H1 (cell line): ENCODE results near the gene GBF1. TPM values are rescaled to one million over a fixed set of nuclear protein-coding genes. Genes with fewer than 3 reads are reported as not detected.

Experiments used
- CTCF ChIA-PET: fragments of 300-600 bp; sonication (Branson Sonifier 250); formaldehyde crosslinking; loops from one replicate; lab custom pipeline; 2021; ENCODE audit not compliant: partially characterized antibody; lab: Charles Lee
- POLR2A ChIA-PET: fragments of 300-600 bp; sonication (Branson Sonifier 250); formaldehyde crosslinking; loops from one replicate; lab custom pipeline; 2021; ENCODE audit warnings: inconsistent platforms; ENCODE audit not compliant: partially characterized antibody; lab: Charles Lee
- DNase-seq, 2 experiments: peaks; one replicate each; pipeline versions ENCODE4 v3.0.0 to v3.0.0-alpha.2; 2010 to 2022; ENCODE audit warnings: low spot score in 2 of 2, low read depth in 1 of 2, mixed read lengths in 1 of 2
- FAIRE-seq: peaks from 2 replicates; lab custom pipeline; 2011; peaks lifted over from hg19 to GRCh38; lab: Jason Lieb, UNC
- H2AFZ ChIP-seq: 2 replicates; pipeline ENCODE4 v1.8.1; 2012; ENCODE audit warnings: low read length, inconsistent platforms
- H2AK5ac ChIP-seq: 2 replicates; pipeline ENCODE4 v1.6.1; 2013; ENCODE audit warnings: low read depth, low read length
- H2BK120ac ChIP-seq: replicated peaks from 2 replicates; pipeline ENCODE3; 2013; ENCODE audit warnings: low read depth, low read length, inconsistent platforms
- H2BK12ac ChIP-seq: 2 replicates; pipeline ENCODE4 v1.6.1; 2013; ENCODE audit warnings: low read depth, low read length
- H2BK15ac ChIP-seq: 2 replicates; pipeline ENCODE4 v1.6.1; 2013; ENCODE audit warnings: low read length
- H2BK20ac ChIP-seq: 2 replicates; pipeline ENCODE4 v1.6.1; 2013; ENCODE audit warnings: low read length
- H2BK5ac ChIP-seq: 2 replicates; pipeline ENCODE4 v1.6.1; 2013; ENCODE audit warnings: low read depth, low read length
- H3K14ac ChIP-seq: 2 replicates; pipeline ENCODE4 v1.6.1; 2013; ENCODE audit warnings: inconsistent platforms; ENCODE audit not compliant: insufficient read length
- H3K18ac ChIP-seq: 2 replicates; pipeline ENCODE4 v1.6.1; 2013; ENCODE audit warnings: low read length; ENCODE audit errors: extremely low read depth
- H3K23ac ChIP-seq: 2 replicates; pipeline ENCODE4 v1.6.1; 2013; ENCODE audit warnings: inconsistent platforms; ENCODE audit not compliant: insufficient read length
- H3K23me2 ChIP-seq: 2 replicates; pipeline ENCODE4 v1.6.1; 2013; ENCODE audit warnings: low read depth, low read length
- H3K27ac ChIP-seq: 2 replicates; pipeline ENCODE4 v1.6.1; 2011; ENCODE audit warnings: low read depth, low read length, inconsistent platforms
- H3K27me3 ChIP-seq, 4 experiments: replicated peaks in 1 of 4; 1 replicate in 1 of 4; 2 replicates in 3 of 4; pipeline versions ENCODE4 v1.6.1 to v1.8.1; 2011 to 2013; ENCODE audit warnings: low read length in 3 of 4, mild to moderate bottlenecking in 3 of 4, inconsistent platforms in 2 of 4, mixed read lengths in 2 of 4, moderate library complexity in 1 of 4; ENCODE audit not compliant: control insufficient read depth in 3 of 4, insufficient read depth in 3 of 4; ENCODE audit errors: extremely low read depth in 1 of 4
- H3K36me3 ChIP-seq, 4 experiments: 2 replicates each; pipeline versions ENCODE4 v1.6.1 to v1.8.1; 2011 to 2013; ENCODE audit warnings: mild to moderate bottlenecking in 4 of 4, low read length in 3 of 4, moderate library complexity in 2 of 4, control low read depth in 1 of 4, inconsistent platforms in 1 of 4; ENCODE audit not compliant: insufficient read depth in 4 of 4, control insufficient read depth in 2 of 4
- H3K4ac ChIP-seq: replicated peaks from 2 replicates; pipeline ENCODE3; 2013; ENCODE audit warnings: low read length, low read depth, mixed read lengths, inconsistent platforms; ENCODE audit not compliant: insufficient read length
- H3K4me1 ChIP-seq, 4 experiments: replicated peaks in 1 of 4; 1 replicate in 1 of 4; 2 replicates in 3 of 4; pipeline versions ENCODE4 v1.6.1 to v1.8.1; 2011 to 2013; ENCODE audit warnings: low read length in 3 of 4, inconsistent platforms in 2 of 4, mixed read lengths in 1 of 4; ENCODE audit not compliant: insufficient read depth in 4 of 4, control insufficient read depth in 3 of 4
- H3K4me2 ChIP-seq, 2 experiments: 2 replicates each; pipeline versions ENCODE4 v1.6.1 to v1.8.1; 2011 to 2013; ENCODE audit warnings: low read depth in 2 of 2, low read length in 2 of 2, control low read depth in 1 of 2, inconsistent platforms in 1 of 2, mild to moderate bottlenecking in 1 of 2; ENCODE audit not compliant: insufficient read depth in 1 of 2
- H3K4me3 ChIP-seq, 4 experiments: fragments of 200-600, 300-600 bp in 1 of 4; sonication (generic), shearing (Covaris generic), sonication (Bioruptor Twin) in 1 of 4; 2 replicates each; pipeline versions ENCODE4 v1.5.1 to v1.8.1; 2011 to 2016; ENCODE audit warnings: low read length in 4 of 4, low read depth in 3 of 4, control low read depth in 2 of 4, inconsistent platforms in 2 of 4, mild to moderate bottlenecking in 2 of 4, mixed read lengths in 1 of 4, moderate library complexity in 1 of 4; ENCODE audit not compliant: insufficient read depth in 2 of 4; ENCODE audit errors: extremely low read depth in 1 of 4
- H3K56ac ChIP-seq: replicated peaks from 2 replicates; pipeline ENCODE3; 2013; ENCODE audit warnings: low read depth, mild to moderate bottlenecking, mixed read lengths, low read length, inconsistent platforms; ENCODE audit not compliant: insufficient read length
- H3K79me1 ChIP-seq: 2 replicates; pipeline ENCODE4 v1.6.1; 2013; ENCODE audit warnings: low read depth, low read length, control low read depth
- H3K79me2 ChIP-seq, 2 experiments: 2 replicates each; pipeline versions ENCODE4 v1.6.1 to v1.8.1; 2012 to 2013; ENCODE audit warnings: low read length in 2 of 2, mild to moderate bottlenecking in 2 of 2, inconsistent platforms in 1 of 2; ENCODE audit not compliant: insufficient read depth in 2 of 2, control insufficient read depth in 1 of 2
- H3K9ac ChIP-seq, 4 experiments: replicated peaks in 1 of 4; 1 replicate in 1 of 4; 2 replicates in 3 of 4; pipeline versions ENCODE4 v1.6.1 to v1.8.1; 2011 to 2013; ENCODE audit warnings: low read depth in 3 of 4, low read length in 3 of 4, control low read depth in 2 of 4, mild to moderate bottlenecking in 2 of 4, moderate library complexity in 2 of 4, inconsistent platforms in 1 of 4; ENCODE audit errors: extremely low read depth in 1 of 4
- H3K9me3 ChIP-seq, 2 experiments: 2 replicates each; pipeline versions ENCODE4 v1.6.1 to v1.8.1; 2012 to 2013; ENCODE audit warnings: mild to moderate bottlenecking in 2 of 2, moderate library complexity in 2 of 2, control low read depth in 1 of 2, inconsistent platforms in 1 of 2, low read depth in 1 of 2, low read length in 1 of 2, mixed read lengths in 1 of 2; ENCODE audit not compliant: insufficient read depth in 2 of 2
- H4K20me1 ChIP-seq, 2 experiments: replicated peaks in 1 of 2; 2 replicates each; pipeline versions ENCODE3 to v1.8.1; 2011 to 2013; ENCODE audit warnings: inconsistent platforms in 2 of 2, low read length in 2 of 2, mild to moderate bottlenecking in 1 of 2; ENCODE audit not compliant: insufficient read depth in 2 of 2, control insufficient read depth in 1 of 2
- H4K5ac ChIP-seq: 2 replicates; pipeline ENCODE4 v1.6.1; 2013; ENCODE audit warnings: low read length, low read depth, mixed read lengths, inconsistent platforms; ENCODE audit not compliant: insufficient read length
- H4K8ac ChIP-seq: 2 replicates; pipeline ENCODE4 v1.8.0; 2013; ENCODE audit warnings: mild to moderate bottlenecking, moderate library complexity, low read length, inconsistent platforms; ENCODE audit not compliant: insufficient read depth; ENCODE audit errors: extremely low read depth
- H4K91ac ChIP-seq: replicated peaks from 2 replicates; pipeline ENCODE3; 2013; ENCODE audit warnings: low read length, mixed read lengths, inconsistent platforms; ENCODE audit not compliant: insufficient read length
- ATF2 ChIP-seq: IDR thresholded peaks from 2 replicates; pipeline ENCODE4 v1.6.1; 2012; ENCODE audit warnings: low read length, inconsistent platforms
- BCL11A ChIP-seq, 2 experiments: IDR thresholded peaks; one replicate each; pipeline ENCODE4 v1.6.1; 2011; ENCODE audit warnings: low read depth in 2 of 2, low read length in 2 of 2, mild to moderate bottlenecking in 2 of 2
- CEBPB ChIP-seq: IDR thresholded peaks from 2 replicates; pipeline ENCODE4 v1.6.1; 2012; ENCODE audit warnings: low read depth, low read length
- EZH2 ChIP-seq: fragments of 200-600 bp; sonication (generic); IDR thresholded peaks from 2 replicates; pipeline ENCODE4 v1.7.1; 2012; ENCODE audit warnings: low read depth, mild to moderate bottlenecking, moderate library complexity, low read length, inconsistent platforms; ENCODE audit not compliant: severe bottlenecking
- HDAC2 ChIP-seq, 2 experiments: fragments of 300-600 bp in 1 of 2; sonication (generic) in 1 of 2; IDR thresholded peaks; 2 replicates each; pipeline ENCODE4 v1.6.1; 2011 to 2012; ENCODE audit warnings: low read depth in 2 of 2, low read length in 2 of 2, mild to moderate bottlenecking in 2 of 2, moderate library complexity in 2 of 2, borderline replicate concordance in 1 of 2, inconsistent platforms in 1 of 2
- NANOG ChIP-seq: IDR thresholded peaks from 2 replicates; pipeline ENCODE4 v1.6.1; 2011; ENCODE audit warnings: low read length, low read depth, mild to moderate bottlenecking, inconsistent platforms; ENCODE audit not compliant: insufficient read depth, poor library complexity, severe bottlenecking
- NRF1 ChIP-seq: IDR thresholded peaks from 2 replicates; pipeline ENCODE4 v1.6.1; 2011; ENCODE audit warnings: mild to moderate bottlenecking, low read depth, low read length, improper control_type of control experiment
- RFX5 ChIP-seq: IDR thresholded peaks from 2 replicates; pipeline ENCODE4 v1.6.1; 2011; ENCODE audit warnings: low read depth, low read length, improper control_type of control experiment, borderline replicate concordance
- SUZ12 ChIP-seq: fragments of 200-600 bp; sonication (generic); IDR thresholded peaks from 2 replicates; pipeline ENCODE4 v1.6.1; 2012; ENCODE audit warnings: mild to moderate bottlenecking, inconsistent platforms, low read length, moderate library complexity, mixed read lengths
- TCF12 ChIP-seq: IDR thresholded peaks from 2 replicates; pipeline ENCODE4 v1.6.1; 2011; ENCODE audit warnings: low read depth, mild to moderate bottlenecking, low read length
- TEAD4 ChIP-seq: IDR thresholded peaks from 2 replicates; pipeline ENCODE4 v1.6.1; 2012; ENCODE audit warnings: low read depth, low read length, inconsistent platforms, mixed read lengths
- WGBS, 2 experiments: shearing (Covaris generic) in 1 of 2; methylation state at CpG; one replicate each; pipeline versions ENCODE4 v1.1.6 to v1.1.7; 2013 to 2015; ENCODE audit warnings: low lambda C conversion rate in 2 of 2, mixed read lengths in 2 of 2, inconsistent platforms in 1 of 2, low coverage in 1 of 2, missing lambda C conversion rate in 1 of 2; ENCODE audit not compliant: insufficient replicate concordance in 2 of 2, insufficient coverage in 1 of 2, insufficient read length in 1 of 2; ENCODE audit errors: extremely low coverage in 1 of 2, missing lambda C conversion rate in 1 of 2; 5-methylcytosine and 5-hydroxymethylcytosine counted together
- polyA plus RNA-seq, 7 experiments: library from polyadenylated mRNA; depleted of rRNA in 3 of 7; stranded (reverse) in 5 of 7; unstranded in 2 of 7; fragments of >200 nt in 5 of 7; fragments of 200-250 nt in 2 of 7; gene quantifications; 1 replicate in 5 of 7; 2 replicates in 1 of 7; 4 replicates in 1 of 7; pipeline versions ENCODE4 v1.2.1 to v1.2.3, GENCODE V29; 2011 to 2013; ENCODE audit warnings: missing spikeins in 2 of 7, mixed read lengths in 2 of 7
- total RNA-seq: library from RNA; stranded (reverse); fragmentation: NEBNext Ultra II Directional; extraction: Animal tissue kit (Norgen Biotek cat#: 25700); gene quantifications from 2 replicates; pipeline ENCODE4 v1.2.1, GENCODE V29; 2021

Gene GBF1
- total and polyA plus RNA-seq, 2 of the 8 experiments (the other 6 are each of a cell fraction or from before 2014, with no cell fraction given): 11.0 to 25.5 TPM

GRCh38 chr10:102396730-102397151 lies 151.4 kb downstream of the GBF1 start:
- Histone ChIP-seq H3K27me3 (peaks cover 0 to 24% (median 18%) of the 10 kb centered on the region in 4 experiments; a peak in 6 of 7 replicates), H3K79me1 (no peaks in the 10 kb centered on the region), H3K4ac (no peak overlapping the region), H3K9ac (peak overlapping the region in 1 of 4 experiments; percentile 72; a peak in 1 of 7 replicates), H2BK12ac (peak overlapping the region; percentile 50; the same call in 1 of the 2 replicates), H3K27ac (no peak overlapping the region), H3K23me2 (peaks cover 13% of the 10 kb centered on the region), H3K36me3 (peaks cover 2 to 12% (median 7%) of the 10 kb centered on the region in 4 experiments; a peak in 6 of 8 replicates), H3K14ac (no peak overlapping the region), H3K18ac (no peak overlapping the region), H2BK20ac (no peak overlapping the region), H3K79me2 (no peaks in the 10 kb centered on the region), H3K9me3 (no peaks in the 10 kb centered on the region), H3K4me3 (peak overlapping the region in 2 of 4 experiments; percentile 29 to 69; a peak in 3 of 8 replicates), H3K4me1 (peaks cover 0 to 24% (median 14%) of the 10 kb centered on the region in 4 experiments; a peak in 6 of 7 replicates), H3K23ac (no peak overlapping the region), H4K8ac (no peak overlapping the region), H4K91ac (no peak overlapping the region), H2AFZ (no peak overlapping the region), H2BK120ac (no peak overlapping the region), H2BK15ac (no peak overlapping the region), H3K56ac (no peak overlapping the region), H3K4me2 (peak overlapping the region; percentile 91 to 98), H4K20me1 (peaks cover 6 to 12% of the 10 kb centered on the region in 2 experiments), H2AK5ac (peak overlapping the region; percentile 55), H4K5ac (no peak overlapping the region), H2BK5ac (0 out of 2 replicates have a peak overlapping the region, but pooled peaks have one; percentile 2)
- FAIRE-seq: no peak
- 92% methylated on average over 12 of the region's 12 CpGs; no CpG with 5 or more reads in 1 of the 2 experiments for WGBS, 2 experiments
- POLR2A ChIA-PET: interaction anchor here (1.1 to 6.1 kb wide), 6 partner anchors 9 to 35 kb away, joined by 4 to 38 read pairs (median 9); partner anchors contain the start of genes CUEDC2, FBXL15 and PSD
- DNase-seq: no peak
- CTCF ChIA-PET: interaction anchor here (1.0 to 16.4 kb wide), 15 partner anchors 8 to 228 kb away, joined by 3 to 357 read pairs (median 4); partner anchors contain the start of genes CUEDC2, ELOVL3, FBXL15 and PSD
- TF ChIP-seq SUZ12 (no peak), ATF2 (no peak), TCF12 (no peak), TEAD4 (no peak), NANOG (no peak), HDAC2 (IDR thresholded peaks at IDR 0.05; ENCODE audit: borderline replicate concordance in 1 of 2, low read depth in 2 of 2, low read length in 2 of 2) (no peak), RFX5 (no peak), NRF1 (no peak), EZH2 (no peak), BCL11A (IDR thresholded peaks at IDR 0.05; ENCODE audit: low read depth in 2 of 2, low read length in 2 of 2) (no peak), CEBPB (no peak)
